Endothelial cell of umbilical vein (primary cell): ENCODE measurements around the gene MFRP. TPM values are rescaled to one million over a fixed set of nuclear protein-coding genes. Genes with fewer than 3 reads are reported as not detected.

Experiments used
- BruUV-seq: library from RNA; stranded (reverse); fragments of 400-500 nt; replicated peaks from 2 replicates; lab custom pipeline; 2021; lab: Mats Ljungman, UMichigan
- CTCF ChIA-PET: fragments of 300-600, 350-600 bp; sonication (Branson Sonifier 250); formaldehyde crosslinking; loops from one replicate; lab custom pipeline; 2021; ENCODE audit warnings: antibody characterized with exemption, inconsistent platforms; lab: Charles Lee
- POLR2A ChIA-PET: fragments of 300-600, 350-600 bp; sonication (Branson Sonifier 250); formaldehyde crosslinking; loops from one replicate; lab custom pipeline; 2021; ENCODE audit warnings: antibody characterized with exemption, inconsistent platforms; lab: Charles Lee
- DNase-seq: peaks from one replicate; pipeline ENCODE4 v3.0.0-alpha.2; 2011; ENCODE audit warnings: low read depth, low spot score
- FAIRE-seq: peaks from 2 replicates; lab custom pipeline; 2011; peaks lifted over from hg19 to GRCh38; lab: Jason Lieb, UNC
- H2AFZ ChIP-seq: 2 replicates; pipeline ENCODE4 v1.6.0; 2012; ENCODE audit warnings: low read depth, low read length, control low read depth, inconsistent platforms
- H3K27ac ChIP-seq: 2 replicates; pipeline ENCODE4 v1.5.1; 2011; ENCODE audit warnings: low read depth, mild to moderate bottlenecking, control low read depth, low read length, moderate library complexity; ENCODE audit not compliant: insufficient read depth
- H3K27me3 ChIP-seq, 2 experiments: 2 replicates each; pipeline versions ENCODE4 v1.6.0 to v1.6.1; 2011; ENCODE audit warnings: low read length in 2 of 2, mixed read lengths in 1 of 2; ENCODE audit not compliant: control insufficient read depth in 2 of 2, insufficient read depth in 2 of 2
- H3K36me3 ChIP-seq, 2 experiments: 2 replicates in 1 of 2; 3 replicates in 1 of 2; pipeline ENCODE4 v1.5.1; 2011; ENCODE audit warnings: low read length in 2 of 2, mild to moderate bottlenecking in 1 of 2, moderate library complexity in 1 of 2; ENCODE audit not compliant: control insufficient read depth in 2 of 2, insufficient read depth in 2 of 2; ENCODE audit errors: extremely low read depth in 1 of 2
- H3K4me1 ChIP-seq: 3 replicates; pipeline ENCODE4 v1.5.1; 2011; ENCODE audit warnings: mild to moderate bottlenecking, low read length; ENCODE audit not compliant: control insufficient read depth, insufficient read depth; ENCODE audit errors: extremely low read depth
- H3K4me2 ChIP-seq: 2 replicates; pipeline ENCODE4 v1.6.1; 2011; ENCODE audit warnings: low read length, control low read depth, mixed read lengths; ENCODE audit not compliant: insufficient read depth
- H3K4me3 ChIP-seq, 3 experiments: fragments of 200-600 bp in 1 of 3; sonication (generic), shearing (Covaris generic) in 1 of 3; replicated peaks in 1 of 3; 2 replicates each; pipeline ENCODE4 v1.5.1; 2011 to 2016; ENCODE audit warnings: control low read depth in 3 of 3, low read length in 3 of 3, mild to moderate bottlenecking in 2 of 3, inconsistent platforms in 1 of 3, low read depth in 1 of 3, moderate library complexity in 1 of 3; ENCODE audit not compliant: insufficient read depth in 1 of 3
- H3K79me2 ChIP-seq: 2 replicates; pipeline ENCODE4 v1.6.0; 2012; ENCODE audit warnings: low read length, inconsistent platforms; ENCODE audit not compliant: control insufficient read depth, insufficient read depth
- H3K9ac ChIP-seq: replicated peaks from 2 replicates; pipeline ENCODE3; 2011; ENCODE audit warnings: low read length, control low read depth; ENCODE audit not compliant: insufficient read depth; ENCODE audit errors: extremely low read depth
- H3K9me1 ChIP-seq: replicated peaks from 3 replicates; pipeline ENCODE4 v1.6.0; 2011; ENCODE audit warnings: mild to moderate bottlenecking, low read length; ENCODE audit not compliant: control insufficient read depth, insufficient read depth; ENCODE audit errors: extremely low read depth
- H3K9me3 ChIP-seq: replicated peaks from 2 replicates; pipeline ENCODE4 v1.5.1; 2012; ENCODE audit warnings: low read length, inconsistent platforms; ENCODE audit not compliant: control insufficient read depth, insufficient read depth
- H4K20me1 ChIP-seq: replicated peaks from 2 replicates; pipeline ENCODE3; 2011; ENCODE audit warnings: mild to moderate bottlenecking, low read length; ENCODE audit not compliant: control insufficient read depth, insufficient read depth; ENCODE audit errors: extremely low read depth
- CTCF ChIP-seq, 2 donors: IDR thresholded peaks; 1 replicate in 1 of 2; 2 replicates in 1 of 2; pipeline ENCODE4 v1.5.1; 2011; ENCODE audit warnings: low read length in 2 of 2, mild to moderate bottlenecking in 2 of 2, moderate library complexity in 2 of 2, control low read depth in 1 of 2, inconsistent platforms in 1 of 2, low read depth in 1 of 2; ENCODE audit not compliant: insufficient read depth in 1 of 2; ENCODE audit errors: extremely low read depth in 1 of 2
- EZH2 ChIP-seq: IDR thresholded peaks from 2 replicates; pipeline ENCODE4 v1.6.1; 2012; ENCODE audit warnings: borderline replicate concordance, low read depth, mild to moderate bottlenecking, moderate library complexity, low read length, inconsistent platforms; ENCODE audit not compliant: severe bottlenecking
- FOS ChIP-seq: IDR thresholded peaks from 2 replicates; pipeline ENCODE4 v1.6.1; 2011; ENCODE audit warnings: mild to moderate bottlenecking, low read length, moderate library complexity, borderline replicate concordance; ENCODE audit not compliant: insufficient read depth
- GATA2 ChIP-seq: IDR thresholded peaks from 2 replicates; pipeline ENCODE4 v1.7.0; 2011; ENCODE audit warnings: low read depth, mild to moderate bottlenecking, moderate library complexity, mixed read lengths, low read length; ENCODE audit not compliant: insufficient read length, insufficient read depth
- JUN ChIP-seq: IDR thresholded peaks from 2 replicates; pipeline ENCODE4 v1.6.1; 2011; ENCODE audit warnings: borderline replicate concordance, low read depth; ENCODE audit not compliant: insufficient read length, insufficient read depth
- MAX ChIP-seq: IDR thresholded peaks from 2 replicates; pipeline ENCODE4 v1.6.1; 2011; ENCODE audit not compliant: insufficient read depth, insufficient read length
- MYC ChIP-seq: IDR thresholded peaks from one replicate; pipeline ENCODE4 v1.6.1; 2011; ENCODE audit warnings: mild to moderate bottlenecking, low read depth, low read length
- POLR2A ChIP-seq: IDR thresholded peaks from 2 replicates; pipeline ENCODE4 v1.6.1; 2012; ENCODE audit warnings: low read depth, mild to moderate bottlenecking, control low read depth, low read length
- POLR2AphosphoS5 ChIP-seq: IDR thresholded peaks from 2 replicates; pipeline ENCODE4 v1.6.1; 2012; ENCODE audit warnings: low read depth, mild to moderate bottlenecking, control low read depth, low read length, moderate library complexity; ENCODE audit not compliant: insufficient read depth
- dilution Hi-C: fragments of 300-500 bp; cut with MboI; formaldehyde crosslinking; loops from one replicate; pipeline ENCODE4 v1.15.0; 2019; ENCODE audit warnings: low sequenced_read_pairs; ENCODE audit not compliant: extremely low pct_ligation_motif_present
- intact Hi-C: fragments of 100-400 bp; cut with micrococcal nuclease; formaldehyde crosslinking; loops from one replicate; pipeline ENCODE4 v1.10.0; 2022
- polyA plus RNA-seq, 4 experiments: library from polyadenylated mRNA; depleted of rRNA in 3 of 4; stranded (reverse) in 3 of 4; unstranded in 1 of 4; fragments of >200 nt; gene quantifications; 2 replicates each; pipeline versions ENCODE4 v1.2.1 to v1.2.3, GENCODE V29; 2011 to 2012; ENCODE audit warnings: missing spikeins in 1 of 4
- total RNA-seq: library from RNA; stranded (reverse); gene quantifications from 2 replicates; pipeline ENCODE4 v1.2.3, GENCODE V29; 2021

Gene MFRP
- total and polyA plus RNA-seq, 2 donors (not counting 3 experiments of a cell fraction or from before 2014, with no cell fraction given): 0.08 TPM; not detected in 1

GRCh38 chr11:119377112-119377901, 30.8 kb upstream of the MFRP start:
- peaks cover 10% of the 10 kb centered on the region for H3K4me1 ChIP-seq
- peaks cover 0 to 7% of the 10 kb centered on the region in 2 experiments for H3K27me3 ChIP-seq
- H3K9me1 ChIP-seq: no peaks in the 10 kb centered on the region
- H3K4me2 ChIP-seq: no peak overlapping the region
- H4K20me1 ChIP-seq: no peaks in the 10 kb centered on the region
- H3K4me3 ChIP-seq: no peak overlapping the region
- H3K9me3 ChIP-seq: no peaks in the 10 kb centered on the region
- CTCF ChIA-PET: interaction anchor here (0.8 to 11.7 kb wide), 4 partner anchors 9 to 731 kb away, joined by 3 to 154 read pairs (median 70); partner anchors contain the start of gene C1QTNF5
- POLR2A ChIA-PET: no interaction called here
- intact Hi-C loops (no loop called here), dilution Hi-C loops (no loop called here)
- BruUV-seq: no TSS peak
- no peak for TF ChIP-seq MYC
- no peak for DNase-seq
- H3K9ac ChIP-seq: no peak overlapping the region
- no peak for FAIRE-seq
- no peaks in the 10 kb centered on the region for H3K79me2 ChIP-seq
- no peak overlapping the region for H2AFZ ChIP-seq
- no peaks in the 10 kb centered on the region for H3K36me3 ChIP-seq
- H3K27ac ChIP-seq: no peak overlapping the region

- no peak overlapping the region for H3K27ac ChIP-seq
- no peaks in the 10 kb centered on the region for H3K9me1 ChIP-seq
- ChIA-PET CTCF (interaction anchor here (0.8 to 11.7 kb wide), 7 partner anchors 8 to 732 kb away, joined by 3 to 154 read pairs (median 6); partner anchors contain the start of gene C1QTNF5), POLR2A (no interaction called here)
- intact Hi-C loops: no loop called here
- H3K36me3 ChIP-seq: no peaks in the 10 kb centered on the region
- H4K20me1 ChIP-seq: no peaks in the 10 kb centered on the region
- H2AFZ ChIP-seq: no peak overlapping the region
- no peak overlapping the region for H3K4me2 ChIP-seq
- H3K4me3 ChIP-seq: no peak overlapping the region
- no peak overlapping the region for H3K9ac ChIP-seq
- no peaks in the 10 kb centered on the region for H3K79me2 ChIP-seq
- H3K9me3 ChIP-seq: no peaks in the 10 kb centered on the region
- peaks cover 0 to 7% of the 10 kb centered on the region in 2 experiments for H3K27me3 ChIP-seq
- no peak for FAIRE-seq
- no peak for DNase-seq
- no TSS peak for BruUV-seq
- H3K4me1 ChIP-seq: peaks cover 4% of the 10 kb centered on the region
- TF ChIP-seq MAX (no peak), POLR2AphosphoS5 (no peak), EZH2 (no peak), GATA2 (no peak), FOS (no peak), MYC (no peak), CTCF (IDR thresholded peaks at IDR 0.05; ENCODE audit: extremely low read depth in 1 of 2, insufficient read depth in 1 of 2, low read depth in 1 of 2, low read length in 2 of 2) (no peak), JUN (no peak), POLR2A (no peak)
- dilution Hi-C loops: no loop called here
Measured at GRCh38 chr11:119376197-119376847, 29.8 kb upstream of the MFRP start.
